Choroid plexus epithelial cell (primary cell): Measurements from ENCODE around the gene TNFAIP8L1.

Experiments
- DNase-seq: peaks from one replicate; pipeline ENCODE4 v3.0.0-alpha.2; 2010; ENCODE audit warnings: low read depth
- H3K4me3 ChIP-seq: 2 replicates; pipeline ENCODE4 v1.5.1; 2011; ENCODE audit warnings: low read depth, mild to moderate bottlenecking, control low read depth, low read length, moderate library complexity
- CTCF ChIP-seq: conservative IDR thresholded peaks from 2 replicates; pipeline ENCODE4 v1.5.1; 2011; ENCODE audit warnings: low read depth, mild to moderate bottlenecking, control low read depth, inconsistent platforms, low read length, moderate library complexity

The TNFAIP8L1 gene

GRCh38 chr19:4649392-4650047, 10.2 kb downstream of the TNFAIP8L1 start:
- no peak for TF ChIP-seq CTCF
- H3K4me3 ChIP-seq = no peak overlapping the region
- DNase-seq = no peak

- H3K4me3 ChIP-seq = no peak overlapping the region
- TF ChIP-seq CTCF = no peak
- no peak for DNase-seq
Observed at GRCh38 chr19:4650159-4650558, 10.8 kb downstream of the TNFAIP8L1 start.

- no peak overlapping the region for H3K4me3 ChIP-seq
- DNase-seq = no peak
- no peak for TF ChIP-seq CTCF
Observed at GRCh38 chr19:4652075-4652474, 12.8 kb downstream of the TNFAIP8L1 start.

- TF ChIP-seq CTCF = no peak
- no peak overlapping the region for H3K4me3 ChIP-seq
- no peak for DNase-seq
Observed at GRCh38 chr19:4653793-4654436, 14.6 kb downstream of the TNFAIP8L1 start.

- DNase-seq = no peak
- no peak for TF ChIP-seq CTCF
Observed at GRCh38 chr19:4654437-4655361, 15.4 kb downstream of the TNFAIP8L1 start.

GRCh38 chr19:4656102-4656501, 16.8 kb downstream of the TNFAIP8L1 start:
- no peak for DNase-seq
- H3K4me3 ChIP-seq = no peak overlapping the region
- TF ChIP-seq CTCF = no peak

More at GRCh38 chr19:4654437-4655361, 15.4 kb downstream of the TNFAIP8L1 start:
- no peak overlapping the region for H3K4me3 ChIP-seq
